ENCODE measurements around the gene C13orf46. TPM values are rescaled to one million over a fixed set of nuclear protein-coding genes. Genes with fewer than 3 reads are reported as not detected.

Gene C13orf46
- total and polyA plus RNA-seq, 10 of the 15 experiments (the other 5 are each of a cell fraction or from before 2014, with no cell fraction given): 0.01 to 0.18 (median 0.09) TPM; not detected in 6

DNA sequence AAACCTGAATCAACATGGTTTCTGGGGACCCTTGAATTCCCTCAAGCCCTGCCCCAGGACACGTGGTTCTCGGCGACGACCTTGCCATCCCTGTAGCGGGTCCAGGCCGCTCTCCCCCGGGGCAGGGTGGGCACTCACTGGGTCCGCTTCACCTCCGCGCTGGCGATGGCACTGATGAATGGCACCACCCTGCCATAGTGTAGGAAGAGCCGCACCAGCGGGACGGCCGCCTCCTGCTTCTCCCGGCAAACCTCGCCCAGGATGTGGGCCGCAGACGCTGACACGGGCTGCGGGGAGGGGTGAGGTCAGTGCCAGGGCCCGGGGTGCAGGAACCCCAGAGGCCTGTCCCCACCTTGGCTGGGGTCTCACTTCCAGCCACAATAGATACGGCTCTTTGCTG, 44.1 kb upstream of the C13orf46 start (continued):
- no peak for TF ChIP-seq FOS (IDR thresholded peaks at IDR 0.05; ENCODE audit: borderline replicate concordance, extremely low read depth, insufficient read length)

DNA sequence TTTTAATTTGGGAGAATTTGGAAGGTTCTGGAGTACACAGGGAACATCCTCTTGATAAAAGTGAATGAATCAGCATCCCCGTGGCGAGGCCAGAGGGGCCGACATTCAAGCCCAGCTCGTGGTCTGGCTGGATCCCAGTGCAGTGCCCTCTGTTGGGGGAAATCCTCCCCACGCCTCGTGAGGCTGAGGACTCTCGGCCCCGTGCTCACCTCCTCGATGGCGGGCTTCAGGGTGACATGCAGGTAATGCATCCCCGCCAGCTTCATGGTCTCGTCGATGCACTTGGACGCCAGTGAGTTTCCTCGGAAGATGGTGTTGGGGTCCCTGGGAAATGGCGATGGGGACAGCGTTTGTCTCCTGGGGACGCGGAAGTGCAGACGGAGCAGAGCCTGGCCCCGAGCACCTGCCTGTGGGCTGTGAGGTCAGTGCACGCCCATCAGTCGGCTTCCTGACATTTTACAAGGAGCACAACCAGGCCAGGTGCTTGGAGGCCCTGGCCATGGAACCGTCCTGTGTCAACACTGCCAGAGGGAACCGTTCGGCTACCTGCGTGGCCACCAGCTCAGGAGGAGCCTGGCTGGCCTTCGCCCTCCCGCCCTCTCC, 43.3 kb upstream of the C13orf46 start:
- BruUV-seq (replicated peaks): no TSS peak
- ChIA-PET POLR2A (no interaction called here), SMC1A (ENCODE audit: uncharacterized antibody, unreplicated experiment) (no interaction called here), CTCF (no interaction called here), RAD21 (ENCODE audit: unreplicated experiment) (interaction anchor here (0.7 kb wide), 1 partner anchor 14 kb away, joined by 3 read pairs; no protein-coding TSS in a partner anchor)
- H4K20me1 ChIP-seq (ENCODE audit: control insufficient read depth, insufficient read depth): no peaks in the 10 kb centered on the region
- no peak overlapping the region for H2AFZ ChIP-seq (ENCODE audit: control insufficient read depth, low read depth, low read length)
- H3K9ac ChIP-seq (ENCODE audit: control insufficient read depth, insufficient read depth, low read length): no peak overlapping the region
- H3K27ac ChIP-seq (ENCODE audit: control insufficient read depth, insufficient read depth): no peak overlapping the region
- peaks cover 0 to 28% of the 10 kb centered on the region in 2 experiments; a peak in 3 of 4 replicates for H3K36me3 ChIP-seq (ENCODE audit: control insufficient read depth in 2 of 2, insufficient read depth in 2 of 2, low read length in 1 of 2)
- H3K79me2 ChIP-seq (ENCODE audit: control insufficient read depth, insufficient read depth, low read length): no peaks in the 10 kb centered on the region
- WGBS (ENCODE audit: insufficient coverage, insufficient replicate concordance, low lambda C conversion rate, missing lambda C conversion rate): 90% methylated on average over 29 of the region's 29 CpGs
- intact Hi-C loops (cut with micrococcal nuclease; ENCODE audit: unreplicated experiment): no loop called here
- no peaks in the 10 kb centered on the region for H3K9me3 ChIP-seq (replicated peaks; ENCODE audit: control insufficient read depth, insufficient read depth, low read length)
- FAIRE-seq: no peak
- H3K4me1 ChIP-seq (ENCODE audit: control insufficient read depth, insufficient read depth, low read length): no peaks in the 10 kb centered on the region
- no peaks in the 10 kb centered on the region for H3K27me3 ChIP-seq (replicated peaks in 1 of 2; ENCODE audit: control insufficient read depth in 2 of 2, insufficient read depth in 2 of 2, low read length in 1 of 2)
- TF ChIP-seq POLR2A (IDR thresholded peaks at IDR 0.05; ENCODE audit: low read depth, low read length) (peak; percentile 37; the same call in 1 of the 2 replicates), KDM1A (IDR thresholded peaks at IDR 0.05; ENCODE audit: borderline replicate concordance) (no peak)
- no peak overlapping the region for H3K4me2 ChIP-seq (ENCODE audit: control insufficient read depth, insufficient read depth)
- no peak overlapping the region for H3K4me3 ChIP-seq
- no peak for ATAC-seq
- in situ Hi-C loops (cut with MboI): no loop called here
- DNase-seq (ENCODE audit: low read depth, low spot score): no peak

DNA sequence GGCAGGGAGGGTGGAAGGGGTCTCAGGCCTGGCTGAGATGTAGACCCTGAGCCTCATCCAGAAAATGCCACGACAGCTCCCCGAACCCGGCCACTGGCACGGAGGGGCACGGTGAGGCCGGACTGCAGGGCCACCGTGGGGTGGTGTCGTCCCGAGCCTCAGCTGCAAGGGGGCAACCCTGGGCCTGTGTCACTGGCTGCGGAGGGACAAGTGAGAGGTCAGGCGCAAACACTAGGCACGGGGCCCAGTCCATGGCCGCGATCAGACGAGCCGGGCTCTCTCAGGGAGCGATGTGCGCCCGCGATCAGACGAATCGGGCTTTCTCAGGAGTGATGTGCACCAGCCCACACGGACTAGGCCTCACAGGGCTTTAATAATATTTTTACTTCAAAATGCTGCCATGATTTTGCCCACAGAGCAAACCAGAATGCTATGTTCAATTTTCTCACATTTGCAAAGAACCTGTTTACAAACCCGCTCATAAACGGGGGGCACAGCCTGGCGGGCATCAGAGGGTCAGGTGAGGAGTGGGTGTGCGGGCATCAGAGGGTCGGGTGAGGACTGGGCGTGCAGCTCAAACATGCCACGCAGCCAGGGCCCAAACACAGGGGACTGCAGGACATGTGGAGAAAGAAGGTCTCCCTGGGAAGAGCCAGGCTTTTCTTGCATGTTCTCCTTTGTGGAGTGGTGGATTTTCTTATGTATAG, 42.6 kb upstream of the C13orf46 start:
- 96% methylated on average over 28 of the region's 30 CpGs for WGBS (ENCODE audit: insufficient coverage, insufficient replicate concordance, low lambda C conversion rate, missing lambda C conversion rate)
- Histone ChIP-seq H2AFZ (ENCODE audit: control insufficient read depth, low read depth, low read length) (no peak overlapping the region), H3K9me3 (replicated peaks; ENCODE audit: control insufficient read depth, insufficient read depth, low read length) (no peaks in the 10 kb centered on the region), H3K79me2 (ENCODE audit: control insufficient read depth, insufficient read depth, low read length) (no peaks in the 10 kb centered on the region), H3K4me1 (ENCODE audit: control insufficient read depth, insufficient read depth, low read length) (no peaks in the 10 kb centered on the region), H3K27ac (ENCODE audit: control insufficient read depth, insufficient read depth) (no peak overlapping the region), H3K4me3 (no peak overlapping the region), H3K4me2 (ENCODE audit: control insufficient read depth, insufficient read depth) (no peak overlapping the region), H3K36me3 (ENCODE audit: control insufficient read depth in 2 of 2, insufficient read depth in 2 of 2, low read length in 1 of 2) (peaks cover 0 to 22% of the 10 kb centered on the region in 2 experiments; a peak in 3 of 4 replicates), H3K9ac (ENCODE audit: control insufficient read depth, insufficient read depth, low read length) (no peak overlapping the region), H3K27me3 (replicated peaks in 1 of 2; ENCODE audit: control insufficient read depth in 2 of 2, insufficient read depth in 2 of 2, low read length in 1 of 2) (no peaks in the 10 kb centered on the region), H4K20me1 (ENCODE audit: control insufficient read depth, insufficient read depth) (no peaks in the 10 kb centered on the region)
- in situ Hi-C loops (cut with MboI) (no loop called here), intact Hi-C loops (cut with micrococcal nuclease; ENCODE audit: unreplicated experiment) (no loop called here)
- ChIA-PET CTCF (no interaction called here), RAD21 (ENCODE audit: unreplicated experiment) (no interaction called here), POLR2A (no interaction called here), SMC1A (ENCODE audit: uncharacterized antibody, unreplicated experiment) (no interaction called here)
- no peak for DNase-seq (ENCODE audit: low read depth, low spot score)
- no peak for ATAC-seq
- no TSS peak for BruUV-seq (replicated peaks)
- FAIRE-seq: no peak
- no peak for TF ChIP-seq RB1 (IDR thresholded peaks at IDR 0.05; ENCODE audit: borderline replicate concordance)
- no peak for TF ChIP-seq KAT2A (conservative IDR thresholded peaks at IDR 0.05; ENCODE audit: control insufficient read depth, low read depth, low read length)
- TF ChIP-seq ZZZ3 (IDR thresholded peaks at IDR 0.05; ENCODE audit: control insufficient read depth, insufficient read length, low read depth): no peak
- TF ChIP-seq, protein P1, sequence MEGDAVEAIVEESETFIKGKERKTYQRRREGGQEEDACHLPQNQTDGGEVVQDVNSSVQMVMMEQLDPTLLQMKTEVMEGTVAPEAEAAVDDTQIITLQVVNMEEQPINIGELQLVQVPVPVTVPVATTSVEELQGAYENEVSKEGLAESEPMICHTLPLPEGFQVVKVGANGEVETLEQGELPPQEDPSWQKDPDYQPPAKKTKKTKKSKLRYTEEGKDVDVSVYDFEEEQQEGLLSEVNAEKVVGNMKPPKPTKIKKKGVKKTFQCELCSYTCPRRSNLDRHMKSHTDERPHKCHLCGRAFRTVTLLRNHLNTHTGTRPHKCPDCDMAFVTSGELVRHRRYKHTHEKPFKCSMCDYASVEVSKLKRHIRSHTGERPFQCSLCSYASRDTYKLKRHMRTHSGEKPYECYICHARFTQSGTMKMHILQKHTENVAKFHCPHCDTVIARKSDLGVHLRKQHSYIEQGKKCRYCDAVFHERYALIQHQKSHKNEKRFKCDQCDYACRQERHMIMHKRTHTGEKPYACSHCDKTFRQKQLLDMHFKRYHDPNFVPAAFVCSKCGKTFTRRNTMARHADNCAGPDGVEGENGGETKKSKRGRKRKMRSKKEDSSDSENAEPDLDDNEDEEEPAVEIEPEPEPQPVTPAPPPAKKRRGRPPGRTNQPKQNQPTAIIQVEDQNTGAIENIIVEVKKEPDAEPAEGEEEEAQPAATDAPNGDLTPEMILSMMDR (IDR thresholded peaks at IDR 0.05 in 2 of 3, conservative IDR thresholded peaks at IDR 0.05 in 1 of 3; ENCODE audit: control insufficient read depth in 2 of 3, extremely low read depth in 1 of 3, insufficient read depth in 1 of 3, low read depth in 3 of 3, low read length in 3 of 3): no peak
- no peak for TF ChIP-seq NR2C1 (IDR thresholded peaks at IDR 0.05)
- no peak for TF ChIP-seq MYB (IDR thresholded peaks at IDR 0.05; ENCODE audit: borderline replicate concordance, low read depth, low read length)
- no peak for TF ChIP-seq KLF5 (IDR thresholded peaks at IDR 0.05; ENCODE audit: partially characterized antibody)
- TF ChIP-seq, protein P2, sequence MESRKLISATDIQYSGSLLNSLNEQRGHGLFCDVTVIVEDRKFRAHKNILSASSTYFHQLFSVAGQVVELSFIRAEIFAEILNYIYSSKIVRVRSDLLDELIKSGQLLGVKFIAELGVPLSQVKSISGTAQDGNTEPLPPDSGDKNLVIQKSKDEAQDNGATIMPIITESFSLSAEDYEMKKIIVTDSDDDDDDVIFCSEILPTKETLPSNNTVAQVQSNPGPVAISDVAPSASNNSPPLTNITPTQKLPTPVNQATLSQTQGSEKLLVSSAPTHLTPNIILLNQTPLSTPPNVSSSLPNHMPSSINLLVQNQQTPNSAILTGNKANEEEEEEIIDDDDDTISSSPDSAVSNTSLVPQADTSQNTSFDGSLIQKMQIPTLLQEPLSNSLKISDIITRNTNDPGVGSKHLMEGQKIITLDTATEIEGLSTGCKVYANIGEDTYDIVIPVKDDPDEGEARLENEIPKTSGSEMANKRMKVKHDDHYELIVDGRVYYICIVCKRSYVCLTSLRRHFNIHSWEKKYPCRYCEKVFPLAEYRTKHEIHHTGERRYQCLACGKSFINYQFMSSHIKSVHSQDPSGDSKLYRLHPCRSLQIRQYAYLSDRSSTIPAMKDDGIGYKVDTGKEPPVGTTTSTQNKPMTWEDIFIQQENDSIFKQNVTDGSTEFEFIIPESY (IDR thresholded peaks at IDR 0.05): no peak
